Adipocyte (in vitro differentiated cells): ENCODE results near the gene RING1.
"Not testable (repeated sequence)": the region's sequence is repeated elsewhere in the genome, so short reads cannot be mapped to it uniquely, and the experiment has no call there.

Experiments
- DNase-seq: peaks from one replicate; pipeline ENCODE4 v3.0.0-alpha.2; 2015; ENCODE audit warnings: low read depth
- H3K27me3 ChIP-seq: replicated peaks from 2 replicates; pipeline ENCODE4 v1.7.0; 2013; ENCODE audit warnings: mild to moderate bottlenecking, low read length, moderate library complexity; ENCODE audit not compliant: control insufficient read depth, insufficient read depth
- H3K36me3 ChIP-seq: 2 replicates; pipeline ENCODE4 v1.7.0; 2013; ENCODE audit warnings: low read length, mild to moderate bottlenecking, moderate library complexity; ENCODE audit not compliant: control insufficient read depth, insufficient read depth, severe bottlenecking
- H3K4me1 ChIP-seq: 2 replicates; pipeline ENCODE4 v1.7.0; 2013; ENCODE audit warnings: mild to moderate bottlenecking, low read length, moderate library complexity; ENCODE audit not compliant: control insufficient read depth, insufficient read depth
- H3K4me3 ChIP-seq: 2 replicates; pipeline ENCODE4 v1.7.0; 2013; ENCODE audit warnings: mild to moderate bottlenecking, low read length, moderate library complexity
- H3K9ac ChIP-seq: 2 replicates; pipeline ENCODE4 v1.7.0; 2013; ENCODE audit warnings: mild to moderate bottlenecking, low read length, moderate library complexity
- H3K9me3 ChIP-seq: 2 replicates; pipeline ENCODE4 v1.7.0; 2013; ENCODE audit warnings: mild to moderate bottlenecking, low read length, moderate library complexity; ENCODE audit not compliant: control insufficient read depth

Gene RING1

DNA sequence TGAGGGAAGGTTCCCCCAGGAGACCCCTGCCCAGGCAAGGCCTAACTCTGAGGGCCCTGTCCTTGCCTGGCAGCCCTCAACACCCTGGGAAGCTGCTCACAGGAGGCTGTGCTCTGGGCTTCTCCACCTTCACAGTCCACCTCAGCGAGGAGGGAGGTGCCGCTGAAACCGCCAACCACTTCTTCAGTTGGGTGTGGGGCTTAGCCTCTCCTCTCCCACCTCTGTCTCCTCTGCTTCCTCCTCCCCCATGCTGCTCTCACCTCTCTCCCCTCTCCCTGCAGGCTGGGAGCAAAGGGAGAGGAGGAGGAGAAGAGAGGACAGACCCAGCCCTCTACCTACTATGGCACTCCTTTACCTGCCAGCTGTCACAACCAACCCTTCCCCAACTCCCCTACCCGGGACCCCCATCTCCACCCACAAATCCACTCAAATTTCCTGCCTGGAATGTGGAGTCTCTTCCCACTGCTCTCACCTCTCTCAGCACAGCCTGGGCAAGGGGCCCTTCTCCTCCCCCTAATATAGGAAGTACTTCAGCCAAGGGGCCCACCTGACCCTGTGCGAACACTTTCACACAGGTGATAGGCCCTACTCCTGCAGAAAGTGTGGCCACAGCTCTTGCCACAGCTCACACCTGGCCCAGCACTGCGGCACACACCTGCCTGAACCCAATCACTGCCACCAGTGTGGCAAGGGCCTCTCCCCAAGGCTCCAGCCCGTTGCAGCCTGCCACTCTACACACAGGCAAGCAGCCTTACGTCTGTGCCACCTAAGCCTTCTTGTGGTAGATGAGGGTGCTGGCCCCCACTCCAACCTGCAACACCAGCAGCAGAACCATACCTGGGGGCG is 7.2 kb downstream of the RING1 start:
- no peak overlapping the region for H3K9ac ChIP-seq
- H3K4me1 ChIP-seq: peaks cover 12% of the 10 kb centered on the region
- no peak overlapping the region for H3K4me3 ChIP-seq
- H3K27me3 ChIP-seq: peaks cover 5% of the 10 kb centered on the region
- no peaks in the 10 kb centered on the region for H3K9me3 ChIP-seq
- H3K36me3 ChIP-seq: peaks cover 4% of the 10 kb centered on the region
- no peak for DNase-seq

- Histone ChIP-seq H3K9ac (no peak overlapping the region), H3K4me1 (peaks cover 12% of the 10 kb centered on the region), H3K4me3 (no peak overlapping the region), H3K27me3 (peaks cover 5% of the 10 kb centered on the region), H3K9me3 (no peaks in the 10 kb centered on the region), H3K36me3 (no peaks in the 10 kb centered on the region)
- DNase-seq: no peak
Observed at GRCh38 chr6:33216117-33216649, 7.9 kb downstream of the RING1 start.

DNA sequence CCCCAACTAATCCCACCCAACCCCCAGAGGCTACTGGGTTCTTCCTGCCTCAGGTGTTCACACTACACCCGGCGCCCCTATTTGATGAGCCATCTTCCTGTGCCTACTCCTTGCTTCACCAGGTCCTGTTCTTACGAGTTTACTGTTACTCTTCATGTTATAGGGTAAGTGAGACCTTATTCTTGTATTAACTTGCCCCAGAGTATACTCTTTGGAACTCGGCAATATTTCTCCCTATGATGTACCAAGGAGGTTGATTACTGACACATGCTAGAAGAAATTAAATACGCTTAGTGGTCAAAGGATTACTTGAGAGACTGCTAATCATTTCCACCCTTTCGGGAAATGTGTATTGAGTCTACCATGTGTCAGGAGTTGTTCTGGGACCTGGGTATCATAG is 8.9 kb downstream of the RING1 start:
- no peak overlapping the region for H3K4me3 ChIP-seq
- H3K9me3 ChIP-seq: no peaks in the 10 kb centered on the region
- no peak for DNase-seq
- no peak overlapping the region for H3K9ac ChIP-seq
- no peaks in the 10 kb centered on the region for H3K36me3 ChIP-seq
- H3K27me3 ChIP-seq: peaks cover 9% of the 10 kb centered on the region
- peaks cover 12% of the 10 kb centered on the region for H3K4me1 ChIP-seq

DNA sequence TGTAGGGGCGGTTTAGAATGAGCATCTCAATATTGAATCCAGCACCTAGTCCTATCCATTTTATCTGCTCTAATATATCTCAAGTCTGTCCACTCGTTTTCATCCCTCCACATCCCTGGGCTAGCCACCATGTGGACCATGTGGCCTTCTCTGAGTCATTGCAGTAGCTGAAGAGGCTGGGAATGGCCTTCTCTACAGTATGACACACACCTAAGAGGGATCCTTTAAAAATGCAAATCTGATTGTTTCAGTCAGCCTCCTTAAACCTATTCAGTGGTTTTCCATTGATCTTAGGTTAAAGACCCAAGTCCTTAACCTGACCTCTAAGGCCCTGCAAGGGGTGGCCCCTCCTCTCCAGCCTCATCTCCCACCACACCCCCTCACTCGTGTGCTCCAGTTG is 9.4 kb downstream of the RING1 start:
- H3K4me1 ChIP-seq: peaks cover 9% of the 10 kb centered on the region
- H3K27me3 ChIP-seq: peaks cover 9% of the 10 kb centered on the region
- H3K9me3 ChIP-seq: no peaks in the 10 kb centered on the region
- H3K9ac ChIP-seq: no peak overlapping the region
- no peak overlapping the region for H3K4me3 ChIP-seq
- H3K36me3 ChIP-seq: no peaks in the 10 kb centered on the region
- DNase-seq: no peak

- H3K9me3 ChIP-seq, H3K9ac ChIP-seq, DNase-seq, H3K4me3 ChIP-seq, H3K4me1 ChIP-seq, H3K36me3 ChIP-seq: not testable (repeated sequence)
- peaks cover 33% of the 10 kb centered on the region for H3K27me3 ChIP-seq
Observed at GRCh38 chr6:33226503-33227120, 18.3 kb downstream of the RING1 start.

DNA sequence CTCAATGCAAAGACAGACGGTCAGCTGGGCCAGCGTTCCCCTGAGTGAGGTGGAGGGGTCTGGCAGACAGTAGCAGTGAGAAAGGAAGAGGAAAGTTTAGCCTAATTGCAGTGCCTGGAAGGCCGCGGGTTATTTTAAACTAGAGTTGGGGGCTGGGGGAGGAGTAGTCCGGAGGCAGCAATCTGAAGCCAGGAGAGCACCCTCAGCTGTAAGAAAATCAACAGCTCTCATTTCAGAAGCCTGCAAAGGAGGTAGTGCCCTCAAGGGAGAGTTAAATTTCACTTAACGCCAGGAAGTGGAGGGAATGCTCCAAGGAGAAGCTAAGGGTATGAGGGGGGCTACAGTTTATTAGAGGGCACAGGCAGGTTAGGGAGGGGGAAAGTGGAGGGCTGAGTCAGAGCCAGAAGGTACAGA is 26.9 kb downstream of the RING1 start:
- H3K27me3 ChIP-seq: peaks cover 43% of the 10 kb centered on the region
- H3K4me1 ChIP-seq: no peaks in the 10 kb centered on the region
- H3K36me3 ChIP-seq: no peaks in the 10 kb centered on the region
- no peak overlapping the region for H3K9ac ChIP-seq
- no peaks in the 10 kb centered on the region for H3K9me3 ChIP-seq
- DNase-seq: no peak
- no peak overlapping the region for H3K4me3 ChIP-seq

DNA sequence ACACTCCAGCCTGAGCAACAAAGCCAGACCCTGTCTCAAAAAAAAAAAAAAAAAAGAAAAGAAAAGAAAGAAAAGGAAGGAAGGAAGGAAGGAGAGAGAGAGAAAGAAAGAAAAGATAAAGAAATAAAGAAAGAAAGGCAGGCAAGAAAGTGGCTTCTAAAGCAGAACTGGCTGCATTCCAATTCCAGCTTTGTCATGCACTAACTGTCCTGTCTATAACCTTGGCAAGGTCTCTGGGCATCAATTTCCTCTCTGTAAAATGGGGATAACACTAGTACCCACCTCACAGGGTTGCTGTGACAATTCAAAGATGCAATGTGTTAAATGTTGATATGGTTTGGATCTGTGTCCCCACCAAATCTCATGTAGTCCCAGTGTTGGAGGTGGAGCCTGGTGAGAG is 28.0 kb downstream of the RING1 start:
- Histone ChIP-seq H3K36me3 (no peaks in the 10 kb centered on the region), H3K4me3 (no peak overlapping the region), H3K27me3 (peaks cover 47% of the 10 kb centered on the region), H3K4me1 (no peaks in the 10 kb centered on the region), H3K9me3 (no peaks in the 10 kb centered on the region), H3K9ac (no peak overlapping the region)
- DNase-seq: no peak

- DNase-seq: no peak
- Histone ChIP-seq H3K4me1 (no peaks in the 10 kb centered on the region), H3K4me3 (no peak overlapping the region), H3K36me3 (no peaks in the 10 kb centered on the region), H3K9me3 (no peaks in the 10 kb centered on the region), H3K27me3 (peaks cover 47% of the 10 kb centered on the region), H3K9ac (no peak overlapping the region)
Observed at GRCh38 chr6:33236852-33237251, 28.6 kb downstream of the RING1 start.

DNA sequence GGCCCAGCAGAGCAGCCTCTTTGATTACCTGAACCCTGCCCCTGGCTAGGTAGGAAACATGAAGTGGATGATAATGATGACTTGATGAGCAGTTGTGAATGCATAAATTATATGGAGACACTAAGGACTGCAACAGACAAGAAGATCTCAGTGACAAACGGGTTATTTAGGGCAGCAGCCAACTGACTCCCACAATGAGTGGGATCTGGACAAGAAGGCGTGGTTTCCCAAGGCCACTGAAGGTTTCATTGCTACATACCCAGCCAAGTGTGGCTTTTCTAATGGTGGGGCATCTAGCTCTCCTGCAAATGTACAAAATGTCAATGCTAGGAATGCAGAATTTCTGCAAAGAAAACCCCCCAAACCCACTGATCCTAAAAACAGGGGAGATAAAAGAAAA is 29.4 kb downstream of the RING1 start:
- no peak overlapping the region for H3K4me3 ChIP-seq
- H3K9me3 ChIP-seq: no peaks in the 10 kb centered on the region
- H3K9ac ChIP-seq: no peak overlapping the region
- H3K27me3 ChIP-seq: peaks cover 41% of the 10 kb centered on the region
- DNase-seq: no peak
- H3K4me1 ChIP-seq: no peaks in the 10 kb centered on the region
- H3K36me3 ChIP-seq: no peaks in the 10 kb centered on the region

DNA sequence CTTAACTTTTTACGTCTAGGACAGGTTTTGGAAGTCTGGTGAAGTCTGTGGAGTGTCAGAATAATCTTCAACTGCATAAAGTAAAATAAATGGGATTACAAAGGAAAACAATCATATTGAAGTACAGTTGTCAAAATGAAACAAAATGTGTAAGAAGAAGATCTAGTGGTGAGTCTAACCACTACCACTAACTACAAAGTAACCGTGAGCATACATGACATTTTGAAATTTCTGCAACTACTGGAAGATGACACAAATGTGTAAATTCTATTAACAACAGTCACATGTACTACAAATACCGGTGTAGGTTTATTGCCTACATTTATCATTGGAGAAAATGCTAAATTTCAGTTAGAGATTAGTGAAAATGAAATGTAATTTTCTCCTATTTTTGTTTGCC is 33.7 kb downstream of the RING1 start:
- no peaks in the 10 kb centered on the region for H3K9me3 ChIP-seq
- H3K27me3 ChIP-seq: peaks cover 16% of the 10 kb centered on the region
- H3K36me3 ChIP-seq: no peaks in the 10 kb centered on the region
- peaks cover 2% of the 10 kb centered on the region for H3K4me1 ChIP-seq
- DNase-seq: no peak
- no peak overlapping the region for H3K4me3 ChIP-seq
- H3K9ac ChIP-seq: no peak overlapping the region

GRCh38 chr6:33243476-33243875 is 35.2 kb downstream of the RING1 start:
- Histone ChIP-seq H3K4me1 (peaks cover 8% of the 10 kb centered on the region), H3K9ac (no peak overlapping the region), H3K9me3 (no peaks in the 10 kb centered on the region), H3K4me3 (no peak overlapping the region), H3K27me3 (peaks cover 16% of the 10 kb centered on the region), H3K36me3 (no peaks in the 10 kb centered on the region)
- DNase-seq: no peak
